ENCODE data around the gene C1orf232.

The C1orf232 gene

DNA sequence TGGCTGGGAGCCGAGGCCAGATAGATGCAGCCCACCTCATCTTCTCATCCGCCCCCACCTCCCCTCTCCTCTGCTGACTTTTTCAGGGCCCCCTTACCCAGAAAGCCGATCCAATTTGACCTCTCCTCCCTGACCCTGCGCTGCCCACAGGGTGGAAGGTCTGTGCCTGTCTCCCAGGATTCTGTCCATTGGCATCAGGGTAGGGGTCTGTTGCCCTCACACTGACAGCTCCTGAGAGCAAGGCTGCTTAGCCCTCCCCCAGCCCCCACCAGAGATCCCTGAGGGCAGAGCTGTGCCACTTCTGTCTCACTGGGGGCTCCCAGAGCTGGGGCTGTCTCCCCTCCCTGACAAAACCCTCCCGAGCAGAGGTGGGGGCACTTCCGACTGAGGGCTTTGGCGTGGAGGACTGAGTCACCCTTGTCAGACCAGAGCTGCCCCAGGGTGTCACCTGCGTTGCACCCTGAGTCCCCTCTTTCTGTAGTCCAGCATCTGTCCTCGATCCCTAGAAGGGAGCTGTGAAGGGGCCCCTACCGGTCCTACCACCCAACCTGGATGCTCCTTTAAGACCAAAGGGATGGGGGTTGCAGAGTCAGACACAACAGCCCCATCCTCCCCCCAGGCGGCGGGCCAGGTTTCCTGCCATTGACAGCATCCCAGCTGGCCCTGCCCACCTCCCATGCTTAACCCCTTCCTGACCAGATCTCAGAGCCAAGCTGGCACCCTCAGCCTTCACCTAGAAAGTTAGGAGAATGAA lies 12.3 kb downstream of the C1orf232 start:
- DNase-seq (ENCODE audit: low read depth): no peak

DNA sequence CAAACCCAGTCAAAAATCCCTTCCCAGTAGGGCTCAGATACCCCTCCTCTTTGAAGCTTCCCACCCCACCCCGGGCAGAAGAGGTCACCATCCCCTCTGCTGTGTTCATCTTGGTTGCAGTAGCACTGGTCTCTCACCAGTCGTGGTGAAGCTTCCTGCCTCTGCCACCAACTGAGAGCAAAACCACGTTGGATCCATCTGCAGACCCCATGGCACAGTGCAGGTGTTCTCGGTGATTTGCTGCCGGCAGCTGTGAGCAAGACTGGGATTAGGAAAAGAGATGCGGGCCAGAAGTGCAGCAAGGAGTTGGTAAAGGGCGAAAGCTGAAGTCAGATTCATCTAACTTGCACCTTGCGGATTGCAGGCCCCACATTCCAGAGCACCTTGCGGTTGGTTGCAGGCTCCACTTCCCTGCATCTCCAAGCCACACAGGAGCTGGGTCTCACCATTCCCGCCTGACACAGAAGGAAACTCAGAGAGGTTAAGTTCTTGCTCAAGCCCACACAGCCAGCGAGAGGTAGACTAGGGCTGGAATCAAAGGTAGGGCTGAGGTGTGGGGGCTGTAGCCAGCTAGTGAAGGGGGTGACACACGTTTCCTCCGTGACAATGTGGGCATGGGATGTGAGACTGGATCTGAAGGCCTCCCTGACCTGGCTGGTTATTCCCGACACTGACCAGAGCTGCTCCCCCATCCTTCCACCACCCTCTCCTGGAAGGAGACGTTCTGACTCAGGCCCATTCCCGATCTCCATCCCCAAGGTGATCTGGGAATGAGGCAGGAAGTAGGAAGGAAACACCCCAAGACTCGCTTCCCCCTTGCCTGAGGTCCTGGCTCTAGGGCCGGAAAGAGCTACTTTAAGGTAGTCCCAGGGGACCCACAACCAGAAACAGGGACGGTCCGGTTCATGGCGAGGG lies 13.1 kb downstream of the C1orf232 start:
- no peak for DNase-seq (ENCODE audit: low read depth)

DNA sequence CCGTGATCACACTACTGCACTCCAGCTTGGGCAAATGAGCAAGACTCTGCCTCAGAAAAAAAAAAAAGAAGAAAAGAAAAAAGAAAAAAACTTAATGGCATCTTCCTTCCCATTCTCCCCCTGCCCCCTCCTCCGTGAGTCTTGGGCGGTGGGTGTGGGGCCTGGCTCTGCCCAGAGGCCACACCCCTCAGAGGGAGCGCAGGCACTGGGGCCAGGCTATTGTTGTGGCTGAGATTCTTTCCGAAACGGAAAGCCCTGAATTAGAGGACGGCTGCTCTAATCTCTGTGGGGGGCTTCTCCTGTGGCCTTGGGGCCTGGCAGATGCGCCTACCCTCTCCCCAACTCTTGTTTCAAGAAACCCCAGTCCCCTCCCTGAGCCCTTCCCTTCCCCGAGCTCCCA lies 14.0 kb downstream of the C1orf232 start:
- no peak for DNase-seq (ENCODE audit: low read depth)

DNA sequence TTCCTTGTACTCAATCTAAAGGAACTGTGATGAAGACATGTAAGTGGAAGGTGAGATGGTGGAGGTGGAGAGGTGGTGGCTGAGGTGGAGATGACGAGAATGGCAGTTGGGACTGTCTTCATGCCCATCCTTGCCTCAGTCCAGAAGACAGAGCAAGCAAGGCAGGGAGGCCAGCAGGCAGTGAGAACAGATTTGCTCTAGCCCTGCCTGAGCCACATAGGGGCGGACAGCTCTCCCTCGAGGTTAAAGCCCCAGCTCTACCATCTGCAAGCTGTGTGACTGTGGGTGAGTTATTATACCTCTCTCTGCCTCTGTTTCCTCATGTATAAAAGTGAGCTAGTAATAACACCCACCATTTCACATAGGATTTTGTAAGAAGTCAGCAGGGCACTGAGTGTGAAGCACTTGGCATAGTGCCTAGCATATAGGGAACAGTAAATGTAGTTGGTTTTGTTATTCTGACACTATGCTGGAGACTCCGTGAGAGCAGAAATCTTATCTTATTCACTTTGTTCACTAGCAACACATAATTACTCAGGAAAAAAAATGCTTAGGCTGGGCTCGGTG lies 14.7 kb downstream of the C1orf232 start:
- no peak for DNase-seq (ENCODE audit: low read depth)

DNA sequence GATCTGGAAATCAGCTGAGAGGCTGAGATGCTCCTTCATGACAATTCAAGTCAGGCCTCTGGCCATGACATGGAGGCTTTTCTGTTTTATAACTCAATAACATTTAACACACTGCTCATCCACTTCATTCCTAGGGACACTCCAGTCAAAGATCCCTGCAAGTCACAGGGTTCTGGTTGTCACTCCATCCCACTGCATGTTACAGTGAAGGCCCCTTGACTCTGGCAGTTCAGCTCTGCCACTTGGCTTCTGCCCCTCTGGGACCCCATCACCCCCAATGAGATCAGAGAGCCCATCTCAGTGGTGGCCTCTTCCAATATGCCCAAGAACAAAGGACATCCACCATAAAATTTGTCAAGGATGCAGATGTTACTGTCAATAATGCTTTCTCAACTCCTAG lies 19.9 kb downstream of the C1orf232 start:
- no peak for DNase-seq (ENCODE audit: low read depth)

DNA sequence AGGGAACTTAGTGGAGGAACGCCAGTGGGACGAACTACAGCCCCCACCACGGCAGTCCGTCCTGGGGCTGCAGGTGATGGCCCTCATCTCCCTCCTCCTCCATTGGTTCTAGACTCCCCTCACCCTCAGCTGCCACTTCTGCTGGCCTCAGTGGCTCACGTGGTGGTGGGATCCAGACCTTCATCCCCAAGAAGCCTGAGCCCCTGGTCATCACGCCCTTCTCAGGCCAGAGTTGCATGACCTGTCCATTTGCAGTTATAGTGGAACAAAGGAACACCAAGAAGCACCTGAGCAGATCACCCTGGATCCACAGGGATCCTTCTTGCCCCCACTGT lies 22.8 kb downstream of the C1orf232 start:
- DNase-seq (ENCODE audit: low read depth): no peak

DNA sequence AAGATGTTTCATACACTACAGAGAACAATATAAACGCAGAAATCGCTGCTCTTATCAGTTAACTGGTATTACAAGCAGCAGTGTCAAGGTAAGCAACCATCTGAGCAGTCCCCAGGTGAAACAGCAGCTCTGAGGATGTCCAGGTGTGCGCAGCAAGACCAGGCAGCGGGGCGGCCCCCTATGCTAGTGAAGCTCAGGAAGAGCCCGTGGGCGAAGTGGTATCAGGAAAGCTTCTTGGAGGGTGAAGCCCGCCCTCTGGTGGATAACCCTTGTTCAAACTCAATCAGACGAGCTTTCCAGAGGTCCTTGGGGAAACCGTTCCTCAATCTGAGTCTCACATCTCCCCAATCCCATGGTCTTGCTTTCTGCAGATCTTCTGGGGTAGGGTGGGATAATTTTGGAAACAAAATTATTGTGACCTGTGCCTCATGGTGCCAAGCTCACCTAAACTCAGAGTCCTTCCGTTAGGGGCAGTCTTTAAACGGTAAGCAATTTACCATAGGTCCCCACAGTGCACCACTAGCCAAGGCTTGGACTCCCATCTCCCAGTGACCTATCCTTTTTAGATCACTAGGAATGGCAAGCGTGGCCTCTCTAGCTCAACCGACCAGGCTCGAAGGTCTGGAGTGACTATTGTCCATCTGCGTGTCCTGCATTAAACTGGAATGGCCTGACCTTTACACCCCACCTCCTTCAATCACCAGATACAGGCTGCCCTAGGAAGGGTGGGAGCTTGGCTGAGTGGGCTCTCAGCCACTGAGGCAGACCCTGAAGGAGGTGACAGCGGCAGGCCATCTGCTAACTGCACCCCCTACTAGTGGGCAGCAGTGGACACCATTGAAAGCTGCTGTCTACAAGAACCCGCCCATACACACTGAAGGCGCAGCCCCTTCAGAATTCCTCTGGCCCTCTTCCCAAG lies 23.5 kb downstream of the C1orf232 start:
- DNase-seq (ENCODE audit: low read depth): peak; percentile 60

DNA sequence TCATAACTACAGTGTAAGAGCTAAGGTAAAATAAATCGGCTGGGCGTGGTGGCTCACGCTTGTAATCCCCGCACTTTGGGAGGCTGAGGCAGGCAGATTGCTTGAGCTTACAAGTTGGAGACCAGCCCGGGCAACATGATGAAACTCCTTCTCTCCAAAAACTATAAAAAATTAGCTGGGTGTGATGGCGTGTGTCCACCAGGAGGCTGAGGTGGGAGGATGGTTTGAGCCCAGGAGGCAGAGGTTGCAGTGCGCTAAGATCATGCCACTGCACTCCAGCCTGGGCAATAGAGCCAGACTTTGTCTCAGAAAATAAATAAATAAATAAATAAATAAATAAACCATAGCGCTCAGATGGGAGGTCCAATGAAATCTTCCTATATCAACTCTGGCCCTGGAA lies 26.6 kb downstream of the C1orf232 start:
- DNase-seq (ENCODE audit: low read depth): no peak

DNA sequence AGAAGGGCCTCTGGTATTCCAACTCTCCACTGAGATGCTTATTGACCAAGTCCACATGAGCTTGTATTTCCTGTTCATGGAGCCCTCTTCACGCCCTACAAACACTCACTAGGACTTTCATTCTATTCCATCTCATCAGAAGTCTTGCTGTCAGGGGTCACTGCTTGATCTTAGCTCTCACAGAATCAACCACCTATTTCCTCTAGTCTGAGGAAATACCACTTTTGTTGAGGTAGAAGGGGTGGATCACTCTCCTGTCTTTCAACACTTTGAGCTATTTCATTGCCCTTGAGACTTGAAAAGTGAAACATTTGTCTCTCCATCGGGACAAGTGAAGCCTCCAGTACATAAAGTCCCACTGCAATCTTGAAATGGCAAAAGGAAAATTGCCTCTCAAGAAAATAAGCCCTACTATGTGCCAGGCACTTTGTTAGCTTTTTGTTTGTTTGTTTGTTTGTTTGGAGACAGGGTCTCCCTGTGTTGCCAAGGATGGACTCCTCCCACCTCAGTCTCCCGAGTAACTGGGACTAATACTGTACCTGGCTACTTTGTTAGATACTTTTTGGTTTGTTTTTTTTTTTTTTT lies 29.7 kb downstream of the C1orf232 start:
- no peak for DNase-seq (ENCODE audit: low read depth)

DNA sequence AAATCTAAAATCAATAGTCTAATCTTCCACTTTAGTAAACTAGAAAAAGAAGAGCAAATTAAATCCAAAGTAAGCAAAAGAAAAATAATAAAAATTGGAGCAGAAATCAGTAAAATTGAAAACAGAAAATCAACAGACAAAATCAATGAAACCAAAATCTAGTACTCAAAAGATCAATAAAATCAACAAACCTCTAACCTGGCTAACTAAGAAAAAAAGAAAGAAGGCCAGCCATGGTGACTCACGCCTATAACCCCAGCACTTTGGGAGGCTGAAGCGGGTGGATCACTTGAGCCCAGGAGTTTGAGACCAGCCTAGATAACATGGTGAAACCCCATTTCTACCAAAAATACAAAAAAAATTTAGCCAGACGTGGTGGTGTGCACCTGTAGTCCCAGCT lies 34.3 kb downstream of the C1orf232 start:
- DNase-seq (ENCODE audit: low read depth): no peak

DNA sequence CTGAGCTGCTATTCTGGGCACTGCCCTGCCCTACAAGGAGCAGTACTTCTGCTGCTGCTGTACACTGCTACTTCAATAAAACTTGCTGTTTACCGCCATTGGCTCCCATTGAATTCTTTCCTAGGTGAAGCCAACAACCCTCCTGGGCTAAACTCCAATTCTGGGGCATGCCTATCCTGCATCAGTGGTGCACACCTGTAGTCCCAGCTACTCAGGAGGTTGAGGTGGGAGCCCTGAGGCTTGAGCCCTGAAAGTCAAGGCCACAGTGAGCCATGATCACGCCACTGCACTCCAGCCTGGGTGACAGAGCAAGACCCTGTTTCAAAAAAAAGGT lies 36.0 kb downstream of the C1orf232 start:
- no peak for DNase-seq (ENCODE audit: low read depth)

DNA sequence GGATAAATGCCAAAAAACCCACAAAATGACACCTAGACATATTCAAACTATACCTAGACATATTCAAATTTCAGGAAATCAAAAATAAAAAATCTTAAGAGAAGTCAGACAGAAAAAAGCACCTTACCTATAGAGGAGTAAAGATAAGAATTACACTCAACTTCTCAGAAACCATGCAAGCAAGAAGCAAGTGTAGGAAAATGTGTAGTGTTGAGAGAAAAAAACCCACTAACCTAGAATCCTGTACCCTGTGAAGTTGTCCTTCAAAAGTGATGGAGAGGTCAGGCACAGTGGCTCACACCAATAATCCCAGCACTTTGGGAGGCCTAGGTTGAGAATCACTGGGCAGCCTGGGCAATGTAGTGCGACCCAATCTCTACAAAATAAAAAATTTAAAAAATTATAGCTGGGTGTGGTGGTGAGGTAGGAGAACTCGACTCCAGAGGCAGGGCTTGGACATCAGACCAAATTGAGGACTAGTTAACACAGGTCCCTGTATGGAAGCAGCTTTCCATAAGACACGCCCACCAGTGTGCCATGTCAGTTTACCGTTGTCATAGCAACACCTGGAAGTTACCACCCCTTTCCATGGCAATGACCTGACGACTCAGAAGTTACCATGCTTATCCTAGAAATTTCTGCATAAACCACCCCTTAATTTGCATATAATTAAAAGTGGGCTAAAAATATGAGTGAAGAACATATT lies 36.5 kb downstream of the C1orf232 start:
- DNase-seq (ENCODE audit: low read depth): no peak

DNA sequence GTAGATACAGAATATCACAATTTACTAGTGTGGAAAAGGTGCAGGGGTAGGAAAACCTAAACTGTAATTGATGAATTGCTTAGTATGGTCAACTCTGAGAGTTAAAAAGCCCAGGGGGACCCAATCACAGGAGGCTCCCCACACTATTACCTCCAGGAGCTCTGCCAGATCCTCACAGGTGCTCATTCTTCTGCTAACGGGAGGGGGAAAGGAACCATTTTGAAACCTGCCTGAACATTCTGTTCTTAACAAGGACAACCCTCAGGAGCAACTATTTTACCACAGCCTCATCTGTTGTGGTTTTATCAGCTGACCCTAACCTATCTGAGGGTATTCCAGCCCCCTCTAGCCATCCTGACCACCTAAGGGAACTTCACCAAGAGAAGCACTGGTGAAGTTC lies 38.1 kb downstream of the C1orf232 start:
- DNase-seq (ENCODE audit: low read depth): no peak

DNA sequence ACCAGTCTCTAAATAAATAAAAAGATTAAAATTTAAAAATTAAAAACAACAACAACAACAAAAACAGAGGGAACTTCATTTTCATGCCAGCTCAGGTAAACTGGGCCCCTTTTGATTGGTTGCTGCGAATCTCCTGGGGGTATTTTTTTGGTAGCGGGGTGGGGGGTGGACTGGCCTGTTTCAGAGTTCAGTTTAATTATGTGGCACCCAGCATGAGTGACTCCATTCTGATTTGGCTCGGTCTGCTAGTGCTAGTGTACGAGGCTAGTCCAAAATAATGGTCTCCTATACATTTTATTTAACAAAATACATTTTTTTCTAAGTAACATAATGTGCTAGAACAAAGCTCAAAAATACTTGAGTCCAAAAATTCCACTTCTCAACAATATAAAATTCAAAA lies 39.0 kb downstream of the C1orf232 start:
- no peak for DNase-seq (ENCODE audit: low read depth)

DNA sequence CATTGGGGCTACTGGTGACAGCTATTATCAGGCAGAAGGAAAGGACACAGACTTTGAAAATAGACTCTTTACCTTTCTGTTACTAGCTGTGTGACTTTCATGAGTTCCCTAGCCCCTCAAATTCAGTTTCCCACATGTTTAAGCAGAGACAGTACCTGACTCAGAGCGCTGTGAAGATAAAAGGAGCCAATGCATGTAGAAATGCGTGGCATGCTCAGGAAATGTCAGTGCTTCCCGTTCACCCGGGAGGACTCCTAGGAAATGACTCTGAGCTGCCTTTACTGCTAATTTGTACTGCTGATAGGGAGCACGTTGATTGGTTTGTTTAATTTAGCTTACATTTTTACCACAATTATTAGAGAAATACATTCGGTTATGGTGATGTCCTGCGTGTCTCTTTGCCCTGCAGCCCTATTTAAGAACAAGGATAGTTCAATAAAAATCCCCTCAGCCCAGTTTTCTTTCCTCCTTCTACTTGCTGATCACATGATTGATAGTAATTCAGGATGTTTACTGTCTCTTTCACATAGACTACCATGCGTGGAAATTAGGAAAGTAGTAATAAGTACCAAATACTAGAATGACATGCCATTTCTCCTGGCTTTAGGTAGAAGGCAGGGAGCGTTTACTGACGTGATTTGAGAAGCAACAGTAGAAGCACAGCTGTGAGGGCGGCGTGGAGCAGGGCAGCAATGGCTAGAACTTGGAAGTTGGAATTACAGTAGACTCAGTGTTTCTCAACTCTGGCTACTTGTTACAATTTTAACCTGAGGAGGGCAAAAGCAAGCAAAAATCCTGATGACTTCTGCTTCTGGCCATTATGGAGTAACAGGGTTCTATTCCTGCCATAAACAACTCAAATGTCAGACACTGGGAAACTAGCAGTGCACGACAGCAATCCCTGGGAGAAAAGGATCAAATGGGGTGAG lies 41.3 kb downstream of the C1orf232 start:
- no peak for DNase-seq (ENCODE audit: low read depth)

DNA sequence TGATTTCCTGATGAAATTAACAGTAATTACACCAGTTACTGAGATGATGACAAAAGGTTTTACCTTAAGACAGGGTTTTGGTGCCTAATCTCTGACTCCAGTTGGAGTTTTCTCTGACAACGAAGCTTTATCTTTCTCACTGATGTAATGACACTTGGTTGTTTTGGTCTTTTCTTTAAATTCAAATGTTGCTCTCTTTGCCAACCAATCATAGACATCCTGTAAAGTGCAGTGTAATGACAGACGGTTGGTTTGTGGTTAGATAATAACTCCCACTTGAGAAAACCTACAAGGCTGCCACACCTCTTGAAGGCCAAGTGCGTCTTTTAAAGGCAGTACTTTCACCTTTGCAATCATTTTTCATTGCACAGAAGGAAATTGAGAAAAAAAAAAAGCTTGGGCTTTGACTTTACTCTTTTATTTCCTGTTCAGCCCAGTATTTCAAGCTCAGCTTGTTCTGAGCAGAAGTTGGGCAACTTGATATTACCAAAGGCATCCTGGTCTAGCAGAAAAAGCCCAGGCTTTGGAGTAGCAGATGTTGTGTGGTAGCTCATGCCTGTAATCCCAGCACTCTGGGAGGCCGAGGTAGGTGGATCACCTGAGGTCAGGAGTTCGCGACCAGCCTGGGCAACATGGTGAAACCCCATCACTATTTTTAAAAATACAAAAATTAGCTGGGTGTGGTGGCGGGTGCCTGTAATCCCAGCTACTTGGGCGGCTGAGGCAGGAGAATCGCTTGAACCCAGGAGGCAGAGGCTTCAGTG lies 42.3 kb downstream of the C1orf232 start:
- DNase-seq (ENCODE audit: low read depth): peak; percentile 84

DNA sequence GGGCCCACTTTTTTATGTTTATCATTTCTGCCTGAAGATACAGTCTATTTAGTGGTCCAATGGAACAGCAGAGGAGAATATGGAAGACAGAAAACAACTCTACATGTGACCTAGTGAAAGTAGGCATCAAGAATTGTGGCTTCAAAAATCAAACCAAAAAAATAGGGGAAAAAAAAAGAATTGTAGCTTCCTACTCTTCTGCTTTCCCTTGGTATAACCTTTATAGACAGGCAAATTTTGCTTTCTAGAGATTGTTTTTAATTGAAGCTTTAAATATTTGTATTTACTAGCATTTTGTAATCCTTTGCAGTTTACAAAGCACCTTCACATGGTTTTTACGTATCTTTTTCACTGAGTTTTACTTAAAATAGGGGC lies 42.8 kb downstream of the C1orf232 start:
- no peak for DNase-seq (ENCODE audit: low read depth)

DNA sequence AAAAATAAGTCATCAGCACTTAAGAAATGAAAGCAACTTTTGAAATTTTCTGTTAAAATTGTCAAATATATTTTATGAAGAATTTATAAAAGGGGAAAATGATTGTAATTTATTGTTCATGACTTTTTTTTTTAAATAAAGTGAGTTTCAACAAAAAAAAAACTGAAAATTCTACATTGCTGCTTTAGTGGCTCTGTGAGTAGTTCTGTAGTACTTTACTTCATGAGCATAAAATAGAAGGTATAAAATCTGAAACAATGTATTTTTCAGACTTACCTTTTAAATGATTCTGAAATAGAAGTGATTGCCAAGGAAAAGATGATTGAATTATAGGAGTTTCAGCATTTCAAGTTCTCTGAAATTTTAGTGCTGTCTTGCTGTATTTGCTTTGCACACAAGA lies 43.4 kb downstream of the C1orf232 start:
- DNase-seq (ENCODE audit: low read depth): no peak

All from CMK (cell line).